Peyer's patch (tissue), 4 donors: ENCODE measurements around the gene PRICKLE2. TPM values are rescaled to one million over a fixed set of nuclear protein-coding genes. Genes with fewer than 3 reads are reported as not detected.

Experiments used
- DNase-seq, 3 donors: peaks; one replicate each; pipeline ENCODE4 v3.0.0-alpha.2; 2017 to 2019
- H3K27ac ChIP-seq, 4 donors: fragments of 200-600 bp; sonication (generic); one replicate each; pipeline ENCODE4 v1.5.1; 2016 to 2019
- H3K27me3 ChIP-seq, 2 donors: fragments of 200-600 bp; sonication (generic); one replicate each; pipeline ENCODE4 v1.5.1; 2019
- H3K36me3 ChIP-seq, 3 donors: fragments of 200-600 bp; sonication (generic); one replicate each; pipeline ENCODE4 v1.5.1; 2016 to 2019
- H3K4me1 ChIP-seq, 4 donors: fragments of 200-600 bp; sonication (generic); one replicate each; pipeline ENCODE4 v1.5.1; 2016 to 2019
- H3K4me3 ChIP-seq, 4 donors: fragments of 200-600 bp; sonication (generic); 1 replicate in 3 of 4; 2 replicates in 1 of 4; pipeline ENCODE4 v1.5.1; 2016 to 2019; ENCODE audit warnings: mild to moderate bottlenecking in 1 of 4
- H3K9me3 ChIP-seq, 4 donors: fragments of 200-600 bp; sonication (generic); one replicate each; pipeline ENCODE4 v1.5.1; 2016 to 2019; ENCODE audit warnings: mild to moderate bottlenecking in 1 of 4
- CTCF ChIP-seq, 6 experiments: fragments of 450-650 bp in 4 of 6; fragments of 200-600 bp in 2 of 6; sonication (generic) in 1 of 6; IDR thresholded peaks; one replicate each; pipeline ENCODE4 v1.5.1; 2017 to 2019; ENCODE audit warnings: antibody characterized with exemption in 6 of 6, mild to moderate bottlenecking in 3 of 6, moderate library complexity in 1 of 6
- POLR2A ChIP-seq, 2 donors: fragments of 450-650 bp; IDR thresholded peaks; one replicate each; pipeline ENCODE4 v1.5.1; 2017; ENCODE audit warnings: antibody characterized with exemption in 2 of 2, mild to moderate bottlenecking in 2 of 2, moderate library complexity in 2 of 2
- total RNA-seq, 4 donors: library from RNA; depleted of rRNA; stranded (reverse); fragments of >200 nt; gene quantifications; one replicate each; pipeline ENCODE4 v1.1.0, GENCODE V29; 2016

Gene PRICKLE2
- total RNA-seq, 4 donors from 2014 or later: 3.5 to 22.3 (median 11.8) TPM

GRCh38 chr3:64244011-64244942 is 19.0 kb upstream of the PRICKLE2 start:
- no peak for TF ChIP-seq POLR2A (IDR thresholded peaks at IDR 0.05)
- TF ChIP-seq CTCF (IDR thresholded peaks at IDR 0.05): peak; percentile 7 to 48 (median 19)
- DNase-seq: no peak
- Histone ChIP-seq H3K9me3 (no peaks in the 10 kb centered on the region), H3K4me3 (no peak overlapping the region), H3K36me3 (no peaks in the 10 kb centered on the region), H3K27ac (peak overlapping the region in 1 of 4 donors; percentile 8), H3K27me3 (no peaks in the 10 kb centered on the region), H3K4me1 (no peaks in the 10 kb centered on the region)

GRCh38 chr3:64242435-64242834 is 17.2 kb upstream of the PRICKLE2 start:
- Histone ChIP-seq H3K27ac (no peak overlapping the region), H3K27me3 (no peaks in the 10 kb centered on the region), H3K36me3 (no peaks in the 10 kb centered on the region), H3K4me1 (no peaks in the 10 kb centered on the region), H3K9me3 (no peaks in the 10 kb centered on the region), H3K4me3 (no peak overlapping the region)
- TF ChIP-seq POLR2A (IDR thresholded peaks at IDR 0.05) (no peak), CTCF (IDR thresholded peaks at IDR 0.05) (no peak)
- DNase-seq: no peak

GRCh38 chr3:64240959-64241358 is 15.7 kb upstream of the PRICKLE2 start:
- Histone ChIP-seq H3K27ac (no peak overlapping the region), H3K4me1 (no peaks in the 10 kb centered on the region)

GRCh38 chr3:64240396-64240795 is 15.1 kb upstream of the PRICKLE2 start:
- no peak for DNase-seq
- Histone ChIP-seq H3K4me3 (no peak overlapping the region), H3K36me3 (no peaks in the 10 kb centered on the region), H3K27me3 (no peaks in the 10 kb centered on the region), H3K27ac (peak overlapping the region in 1 of 4 donors; percentile 76), H3K9me3 (no peaks in the 10 kb centered on the region), H3K4me1 (no peaks in the 10 kb centered on the region)
- TF ChIP-seq POLR2A (IDR thresholded peaks at IDR 0.05) (no peak), CTCF (IDR thresholded peaks at IDR 0.05) (no peak)

More at GRCh38 chr3:64240959-64241358, 15.7 kb upstream of the PRICKLE2 start:
- H3K4me3 ChIP-seq: no peak overlapping the region
- no peaks in the 10 kb centered on the region for H3K27me3 ChIP-seq
- H3K36me3 ChIP-seq: no peaks in the 10 kb centered on the region
- no peaks in the 10 kb centered on the region for H3K9me3 ChIP-seq
- no peak for DNase-seq
- TF ChIP-seq CTCF (IDR thresholded peaks at IDR 0.05) (no peak), POLR2A (IDR thresholded peaks at IDR 0.05) (no peak)

- H3K9me3 ChIP-seq: no peaks in the 10 kb centered on the region
- H3K4me1 ChIP-seq: no peaks in the 10 kb centered on the region
- DNase-seq: no peak
- H3K27ac ChIP-seq: peak overlapping the region in 1 of 4 donors; percentile 76
- H3K36me3 ChIP-seq: no peaks in the 10 kb centered on the region
- H3K4me3 ChIP-seq: no peak overlapping the region
- H3K27me3 ChIP-seq: no peaks in the 10 kb centered on the region
- no peak for TF ChIP-seq CTCF (IDR thresholded peaks at IDR 0.05)
- TF ChIP-seq POLR2A (IDR thresholded peaks at IDR 0.05): no peak
These were observed 14.6 kb upstream of the PRICKLE2 start for GRCh38 chr3:64239841-64240240.
